NT2/D1 (cell line): ENCODE results near the gene VMP1.

ENCODE experiments used
- SUZ12 ChIP-seq: IDR thresholded peaks from 2 replicates; pipeline ENCODE4 v1.6.1; 2011; ENCODE audit not compliant: insufficient read length, insufficient read depth; ENCODE audit errors: extremely low read depth
- YY1 ChIP-seq: IDR thresholded peaks from 2 replicates; pipeline ENCODE4 v1.6.1; 2011; ENCODE audit not compliant: insufficient read length, insufficient read depth
- ZNF274 ChIP-seq: IDR thresholded peaks from 2 replicates; pipeline ENCODE4 v1.6.1; 2011; ENCODE audit warnings: mild to moderate bottlenecking, low read depth, low read length

DNA sequence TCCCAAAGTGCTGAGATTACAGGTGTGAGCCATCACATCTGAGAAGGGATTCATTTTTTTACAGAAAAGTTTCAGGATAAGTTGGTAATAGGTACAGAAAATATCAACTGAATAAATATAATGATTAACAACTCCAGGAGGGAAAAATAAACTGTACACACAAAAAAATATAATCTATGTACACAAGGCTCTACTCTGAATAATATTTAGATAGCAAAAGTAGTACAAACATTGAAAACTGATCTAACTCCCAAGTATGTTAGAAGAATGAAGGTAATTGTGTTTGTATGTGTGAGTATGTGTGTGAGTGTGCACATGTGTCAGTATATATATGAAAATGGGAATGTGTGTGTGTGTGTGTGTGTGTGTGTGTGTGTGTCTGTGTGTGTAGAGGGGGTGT is 164.9 kb downstream of the VMP1 start:
- TF ChIP-seq YY1 (no peak), SUZ12 (no peak), ZNF274 (no peak)
